ENCODE data around the gene MSH3. TPM values are rescaled to one million over a fixed set of nuclear protein-coding genes. Genes with fewer than 3 reads are reported as not detected.

Gene MSH3
- total RNA-seq, 3 donors from 2014 or later (not counting 1 experiment from before 2014, with no cell fraction given) = 11.6 to 17.1 (median 15.5) TPM

DNA sequence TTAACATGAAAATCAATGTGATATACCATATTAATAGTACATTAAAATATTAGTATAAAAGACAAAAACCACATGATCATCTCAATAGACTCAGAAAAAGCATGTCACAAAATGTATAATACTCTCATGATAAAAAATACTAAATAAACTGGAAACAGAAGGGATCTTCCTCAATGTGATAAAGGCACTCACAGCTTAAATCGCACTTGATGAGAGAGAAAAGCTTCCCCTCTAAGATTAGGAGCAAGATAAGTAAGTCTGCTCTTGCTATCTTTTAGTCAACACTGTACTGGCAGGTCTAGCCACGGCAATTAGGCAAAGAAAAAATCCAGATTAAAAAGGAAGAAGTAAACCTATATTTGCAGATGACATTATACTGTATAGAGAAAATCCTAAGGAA lies 21.8 kb upstream of the MSH3 start:
- Mint-ChIP-seq H3K27ac (no peak overlapping the region), H3K27me3 (ENCODE audit: low read depth in 2 of 2) (no peaks in the 10 kb centered on the region), H3K36me3 (no peaks in the 10 kb centered on the region), H3K4me1 (no peaks in the 10 kb centered on the region), H3K4me3 (no peak overlapping the region), H3K9me3 (no peaks in the 10 kb centered on the region)
- Histone ChIP-seq H3K9me3 (ENCODE audit: control insufficient read depth, insufficient read depth, low read length) (no peaks in the 10 kb centered on the region), H3K27ac (ENCODE audit: low read length) (no peak overlapping the region), H3K27me3 (ENCODE audit: control insufficient read depth, insufficient read depth, low read length) (no peaks in the 10 kb centered on the region), H3K4me1 (ENCODE audit: control insufficient read depth, insufficient read depth, low read length) (no peaks in the 10 kb centered on the region), H3K4me3 (ENCODE audit: low read length) (no peak overlapping the region), H3K36me3 (ENCODE audit: control insufficient read depth, insufficient read depth, low read length) (peaks cover 20% of the 10 kb centered on the region)
- intact Hi-C loops (cut with micrococcal nuclease) = no loop called here
- TF ChIP-seq, protein P1, sequence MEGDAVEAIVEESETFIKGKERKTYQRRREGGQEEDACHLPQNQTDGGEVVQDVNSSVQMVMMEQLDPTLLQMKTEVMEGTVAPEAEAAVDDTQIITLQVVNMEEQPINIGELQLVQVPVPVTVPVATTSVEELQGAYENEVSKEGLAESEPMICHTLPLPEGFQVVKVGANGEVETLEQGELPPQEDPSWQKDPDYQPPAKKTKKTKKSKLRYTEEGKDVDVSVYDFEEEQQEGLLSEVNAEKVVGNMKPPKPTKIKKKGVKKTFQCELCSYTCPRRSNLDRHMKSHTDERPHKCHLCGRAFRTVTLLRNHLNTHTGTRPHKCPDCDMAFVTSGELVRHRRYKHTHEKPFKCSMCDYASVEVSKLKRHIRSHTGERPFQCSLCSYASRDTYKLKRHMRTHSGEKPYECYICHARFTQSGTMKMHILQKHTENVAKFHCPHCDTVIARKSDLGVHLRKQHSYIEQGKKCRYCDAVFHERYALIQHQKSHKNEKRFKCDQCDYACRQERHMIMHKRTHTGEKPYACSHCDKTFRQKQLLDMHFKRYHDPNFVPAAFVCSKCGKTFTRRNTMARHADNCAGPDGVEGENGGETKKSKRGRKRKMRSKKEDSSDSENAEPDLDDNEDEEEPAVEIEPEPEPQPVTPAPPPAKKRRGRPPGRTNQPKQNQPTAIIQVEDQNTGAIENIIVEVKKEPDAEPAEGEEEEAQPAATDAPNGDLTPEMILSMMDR (IDR thresholded peaks at IDR 0.05) = no peak
- WGBS (ENCODE audit: insufficient coverage) = no CpG with 5 or more reads among the region's 2 CpGs
- ATAC-seq = no peak
- no peak for DNase-seq

DNA sequence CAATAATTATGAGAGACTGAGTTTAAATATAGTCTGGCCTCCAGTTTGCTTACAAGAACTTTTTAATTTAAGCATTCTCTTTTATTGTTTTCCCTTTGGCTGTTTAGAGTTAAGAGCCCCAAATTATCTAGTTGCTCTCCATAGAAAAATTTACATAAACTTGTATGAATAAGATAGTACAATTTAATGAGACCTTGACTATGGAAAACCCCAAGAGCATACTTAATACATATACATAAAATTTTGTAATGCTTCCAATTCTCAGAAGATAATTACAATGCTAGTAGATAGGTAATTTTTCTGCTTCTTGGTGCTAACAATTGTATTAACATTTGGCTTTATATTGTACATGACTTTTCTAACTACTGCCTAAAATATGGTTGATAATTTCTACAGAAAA lies 20.3 kb upstream of the MSH3 start:
- Mint-ChIP-seq H3K36me3 (no peaks in the 10 kb centered on the region), H3K27me3 (ENCODE audit: low read depth in 2 of 2) (no peaks in the 10 kb centered on the region), H3K4me1 (no peaks in the 10 kb centered on the region), H3K27ac (no peak overlapping the region), H3K4me3 (no peak overlapping the region), H3K9me3 (no peaks in the 10 kb centered on the region)
- DNase-seq = no peak
- Histone ChIP-seq H3K27me3 (ENCODE audit: control insufficient read depth, insufficient read depth, low read length) (no peaks in the 10 kb centered on the region), H3K4me3 (ENCODE audit: low read length) (no peak overlapping the region), H3K36me3 (ENCODE audit: control insufficient read depth, insufficient read depth, low read length) (peaks cover 24% of the 10 kb centered on the region), H3K4me1 (ENCODE audit: control insufficient read depth, insufficient read depth, low read length) (no peaks in the 10 kb centered on the region), H3K9me3 (ENCODE audit: control insufficient read depth, insufficient read depth, low read length) (no peaks in the 10 kb centered on the region), H3K27ac (ENCODE audit: low read length) (no peak overlapping the region)
- intact Hi-C loops (cut with micrococcal nuclease) = no loop called here
- ATAC-seq = no peak
- TF ChIP-seq, protein P1 (IDR thresholded peaks at IDR 0.05) = no peak

DNA sequence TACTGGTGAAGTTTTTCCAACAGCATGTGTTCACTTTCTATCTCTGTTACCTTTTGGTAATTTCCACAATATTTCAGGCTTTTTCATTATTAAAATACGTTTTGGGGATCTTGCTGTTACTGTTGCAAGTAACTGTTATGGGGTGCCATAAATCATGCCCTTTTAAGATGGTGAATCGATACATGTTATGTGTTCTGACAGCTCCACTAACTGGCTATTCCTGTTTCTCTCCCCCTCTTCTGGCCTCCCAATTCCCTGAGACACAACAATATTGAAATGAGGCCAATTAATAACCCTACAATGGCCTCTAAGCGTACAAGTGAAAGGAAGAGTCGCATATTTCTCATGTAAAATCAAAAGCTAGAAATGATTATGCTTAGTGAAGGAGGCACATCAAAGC lies 13.1 kb upstream of the MSH3 start:
- peaks cover 25% of the 10 kb centered on the region for H3K36me3 ChIP-seq (ENCODE audit: control insufficient read depth, insufficient read depth, low read length)
- peaks cover 6% of the 10 kb centered on the region for H3K36me3 Mint-ChIP-seq

DNA sequence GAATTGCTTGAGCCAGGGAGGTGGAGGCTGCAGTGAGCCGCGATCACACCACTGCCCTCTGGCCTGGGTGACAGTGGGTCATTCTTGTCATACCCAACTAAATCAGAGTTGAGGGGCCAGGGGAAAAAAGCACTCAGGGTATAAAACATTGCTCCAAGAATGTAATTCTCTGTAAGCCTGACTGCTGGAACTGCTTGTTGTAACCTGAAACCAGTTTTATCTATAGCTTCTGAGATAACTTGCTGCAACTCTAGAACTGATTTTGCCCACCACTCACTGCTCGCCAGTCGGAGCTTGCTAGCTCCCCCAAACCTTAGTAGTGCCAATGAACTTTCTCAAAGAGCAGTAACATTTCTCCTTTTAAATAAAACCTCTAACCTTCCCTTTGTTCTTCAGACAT lies 9.6 kb upstream of the MSH3 start:
- Mint-ChIP-seq H3K27ac (no peak overlapping the region), H3K4me1 (no peaks in the 10 kb centered on the region), H3K4me3 (no peak overlapping the region), H3K36me3 (peaks cover 11% of the 10 kb centered on the region), H3K9me3 (no peaks in the 10 kb centered on the region), H3K27me3 (ENCODE audit: low read depth in 2 of 2) (no peaks in the 10 kb centered on the region)
- Histone ChIP-seq H3K27ac (ENCODE audit: low read length) (no peak overlapping the region), H3K4me3 (ENCODE audit: low read length) (no peak overlapping the region), H3K36me3 (ENCODE audit: control insufficient read depth, insufficient read depth, low read length) (peaks cover 26% of the 10 kb centered on the region), H3K9me3 (ENCODE audit: control insufficient read depth, insufficient read depth, low read length) (no peaks in the 10 kb centered on the region), H3K27me3 (ENCODE audit: control insufficient read depth, insufficient read depth, low read length) (no peaks in the 10 kb centered on the region), H3K4me1 (ENCODE audit: control insufficient read depth, insufficient read depth, low read length) (no peaks in the 10 kb centered on the region)
- TF ChIP-seq, protein P1 (IDR thresholded peaks at IDR 0.05) = no peak
- ATAC-seq = no peak
- intact Hi-C loops (cut with micrococcal nuclease) = no loop called here
- DNase-seq = no peak
- 96% methylated on average over 4 of the region's 4 CpGs for WGBS (ENCODE audit: insufficient coverage)

More for the DNA sequence above, 13.1 kb upstream of the MSH3 start:
- Histone ChIP-seq H3K4me3 (ENCODE audit: low read length) (no peak overlapping the region), H3K27ac (ENCODE audit: low read length) (no peak overlapping the region), H3K9me3 (ENCODE audit: control insufficient read depth, insufficient read depth, low read length) (no peaks in the 10 kb centered on the region), H3K27me3 (ENCODE audit: control insufficient read depth, insufficient read depth, low read length) (no peaks in the 10 kb centered on the region), H3K4me1 (ENCODE audit: control insufficient read depth, insufficient read depth, low read length) (no peaks in the 10 kb centered on the region)
- H3K4me3 Mint-ChIP-seq = no peak overlapping the region
- WGBS (ENCODE audit: insufficient coverage) = 82% methylated on average over 3 of the region's 4 CpGs
- ATAC-seq (no peak), DNase-seq (no peak)
- intact Hi-C loops (cut with micrococcal nuclease) = no loop called here
- H3K27me3 Mint-ChIP-seq (ENCODE audit: low read depth in 2 of 2) = no peaks in the 10 kb centered on the region
- no peak overlapping the region for H3K27ac Mint-ChIP-seq
- TF ChIP-seq, protein P1 (IDR thresholded peaks at IDR 0.05) = no peak
- H3K4me1 Mint-ChIP-seq = no peaks in the 10 kb centered on the region
- no peaks in the 10 kb centered on the region for H3K9me3 Mint-ChIP-seq

Data from natural killer cell (primary cell).